Duodenal mucosa (tissue), 2 donors: ENCODE measurements around the gene ZNG1F.
"Not testable (repeated sequence)": the region's sequence is repeated elsewhere in the genome, so short reads cannot be mapped to it uniquely, and the experiment has no call there.

ENCODE experiments used
- H3K27ac ChIP-seq: one replicate; pipeline ENCODE4 v1.7.0; 2013; ENCODE audit warnings: low read depth, low read length
- H3K27me3 ChIP-seq, 2 donors: one replicate each; pipeline ENCODE4 v1.7.0; 2013; ENCODE audit warnings: low read length in 2 of 2, control low read depth in 1 of 2; ENCODE audit not compliant: insufficient read depth in 2 of 2, control insufficient read depth in 1 of 2
- H3K36me3 ChIP-seq, 2 donors: one replicate each; pipeline ENCODE4 v1.7.0; 2013; ENCODE audit warnings: low read length in 2 of 2, control low read depth in 1 of 2; ENCODE audit not compliant: insufficient read depth in 2 of 2, control insufficient read depth in 1 of 2
- H3K4me1 ChIP-seq, 2 donors: one replicate each; pipeline ENCODE4 v1.7.0; 2013; ENCODE audit warnings: low read length in 2 of 2, control low read depth in 1 of 2; ENCODE audit not compliant: insufficient read depth in 2 of 2, control insufficient read depth in 1 of 2
- H3K4me3 ChIP-seq, 2 donors: one replicate each; pipeline ENCODE4 v1.7.0; 2013; ENCODE audit warnings: low read length in 2 of 2, low read depth in 1 of 2
- H3K9ac ChIP-seq, 2 donors: one replicate each; pipeline ENCODE4 v1.7.0; 2013; ENCODE audit warnings: low read length in 2 of 2, low read depth in 1 of 2
- H3K9me3 ChIP-seq, 2 donors: one replicate each; pipeline ENCODE4 v1.7.0; 2013; ENCODE audit warnings: low read length in 2 of 2, control low read depth in 1 of 2; ENCODE audit not compliant: control insufficient read depth in 1 of 2

ZNG1F gene

GRCh38 chr9:41105557-41106253, 83.4 kb downstream of the ZNG1F start:
- not testable (repeated sequence) for H3K36me3 ChIP-seq, H3K4me3 ChIP-seq, H3K9me3 ChIP-seq, H3K27ac ChIP-seq, H3K27me3 ChIP-seq, H3K9ac ChIP-seq, H3K4me1 ChIP-seq

DNA sequence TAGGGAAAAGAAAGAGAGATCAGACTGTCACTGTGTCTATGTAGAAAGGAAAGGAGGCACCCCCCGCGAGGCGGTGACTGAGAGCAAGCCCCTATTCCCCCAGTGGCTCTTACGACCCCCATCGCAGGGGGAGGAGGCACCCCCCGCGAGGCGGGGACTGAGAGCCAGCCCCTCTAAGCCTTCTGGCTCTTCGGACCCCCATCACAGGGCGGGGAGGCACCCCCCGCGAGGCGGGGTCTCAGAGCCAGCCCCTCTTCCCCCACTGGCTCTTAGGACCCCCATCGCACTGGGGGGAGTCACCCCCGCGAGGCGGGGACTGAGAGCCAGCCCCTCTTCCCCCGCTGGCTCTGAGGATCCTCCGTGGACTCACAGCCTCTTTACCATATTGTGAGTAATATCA, 84.6 kb downstream of the ZNG1F start:
- H3K9me3 ChIP-seq, H3K27ac ChIP-seq, H3K4me3 ChIP-seq, H3K9ac ChIP-seq, H3K4me1 ChIP-seq, H3K36me3 ChIP-seq, H3K27me3 ChIP-seq: not testable (repeated sequence)

DNA sequence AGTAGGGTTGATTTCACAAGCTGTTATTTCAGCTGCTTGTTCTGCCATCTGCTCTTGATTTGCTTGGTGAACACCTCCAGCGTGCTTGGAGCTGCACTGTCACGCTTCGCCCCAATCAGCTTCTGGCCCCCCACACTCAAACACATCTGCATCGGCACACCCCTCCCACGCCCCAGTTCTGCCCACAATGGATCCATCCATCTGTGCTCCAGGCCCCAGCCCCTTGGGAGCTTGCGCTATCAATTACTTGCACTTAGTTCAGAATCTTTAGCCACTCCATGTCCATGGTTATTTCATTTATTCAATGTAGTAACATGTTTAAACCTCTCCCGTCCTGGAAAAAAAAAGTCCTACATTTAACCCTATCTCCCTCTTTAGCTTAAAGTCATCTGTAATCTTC, 88.6 kb downstream of the ZNG1F start:
- H3K9ac ChIP-seq, H3K4me1 ChIP-seq, H3K36me3 ChIP-seq, H3K27ac ChIP-seq, H3K27me3 ChIP-seq, H3K9me3 ChIP-seq, H3K4me3 ChIP-seq: not testable (repeated sequence)

- H3K9me3 ChIP-seq, H3K36me3 ChIP-seq, H3K4me1 ChIP-seq, H3K9ac ChIP-seq, H3K27ac ChIP-seq, H3K27me3 ChIP-seq, H3K4me3 ChIP-seq: not testable (repeated sequence)
These were observed 90.4 kb downstream of the ZNG1F start for GRCh38 chr9:41098759-41099158.

DNA sequence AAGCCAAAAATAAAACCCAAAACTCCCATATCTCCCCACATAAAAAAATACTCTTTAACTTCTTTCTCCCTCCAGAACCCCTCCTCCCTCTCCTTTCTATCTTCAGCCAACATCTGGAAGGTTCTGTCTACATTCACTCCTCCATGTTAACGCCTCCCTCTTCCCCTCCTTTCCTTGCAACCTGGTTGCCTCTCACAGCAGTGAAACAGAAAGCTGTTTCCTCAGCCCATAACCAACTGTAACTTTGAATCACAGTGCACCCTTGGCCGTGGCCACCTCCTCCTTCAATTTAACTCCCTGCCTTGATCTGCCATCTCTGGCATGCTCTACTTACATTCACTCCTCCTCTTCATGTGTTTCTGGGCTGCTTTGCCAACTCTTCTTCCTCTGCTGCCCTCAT, 94.1 kb downstream of the ZNG1F start:
- H3K36me3 ChIP-seq, H3K4me3 ChIP-seq, H3K9me3 ChIP-seq, H3K4me1 ChIP-seq, H3K27me3 ChIP-seq, H3K9ac ChIP-seq, H3K27ac ChIP-seq: not testable (repeated sequence)

- H3K27me3 ChIP-seq, H3K27ac ChIP-seq, H3K9ac ChIP-seq, H3K9me3 ChIP-seq, H3K4me3 ChIP-seq, H3K4me1 ChIP-seq, H3K36me3 ChIP-seq: not testable (repeated sequence)
These were observed 94.9 kb downstream of the ZNG1F start for GRCh38 chr9:41094010-41094773.

DNA sequence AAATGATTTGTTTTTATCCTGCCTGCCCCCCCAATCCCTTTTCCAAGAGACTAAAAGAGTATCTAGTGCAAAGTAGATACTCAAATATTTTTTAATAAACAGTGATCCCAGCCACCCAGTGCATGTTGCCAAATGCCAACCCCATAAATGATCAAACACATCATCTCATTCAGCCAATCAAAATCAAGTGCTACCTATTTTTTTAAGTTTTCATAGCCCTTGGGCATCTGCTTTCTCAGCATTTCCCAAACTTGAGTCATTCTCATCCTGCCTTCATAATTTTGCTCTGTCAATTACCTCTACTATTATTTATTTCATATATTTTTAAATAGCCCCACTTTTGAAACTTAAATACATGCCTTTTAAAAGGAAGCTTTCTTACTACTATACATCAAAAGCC, 98.2 kb downstream of the ZNG1F start:
- not testable (repeated sequence) for H3K9ac ChIP-seq, H3K27ac ChIP-seq, H3K9me3 ChIP-seq, H3K27me3 ChIP-seq, H3K4me3 ChIP-seq, H3K4me1 ChIP-seq, H3K36me3 ChIP-seq

- not testable (repeated sequence) for H3K27ac ChIP-seq, H3K4me3 ChIP-seq, H3K9me3 ChIP-seq, H3K9ac ChIP-seq, H3K4me1 ChIP-seq, H3K36me3 ChIP-seq, H3K27me3 ChIP-seq
These were observed 98.7 kb downstream of the ZNG1F start for GRCh38 chr9:41090386-41090785.

- H3K9ac ChIP-seq, H3K27me3 ChIP-seq, H3K4me3 ChIP-seq, H3K36me3 ChIP-seq, H3K4me1 ChIP-seq, H3K9me3 ChIP-seq, H3K27ac ChIP-seq: not testable (repeated sequence)
These were observed 100.6 kb downstream of the ZNG1F start for GRCh38 chr9:41088450-41089059.

DNA sequence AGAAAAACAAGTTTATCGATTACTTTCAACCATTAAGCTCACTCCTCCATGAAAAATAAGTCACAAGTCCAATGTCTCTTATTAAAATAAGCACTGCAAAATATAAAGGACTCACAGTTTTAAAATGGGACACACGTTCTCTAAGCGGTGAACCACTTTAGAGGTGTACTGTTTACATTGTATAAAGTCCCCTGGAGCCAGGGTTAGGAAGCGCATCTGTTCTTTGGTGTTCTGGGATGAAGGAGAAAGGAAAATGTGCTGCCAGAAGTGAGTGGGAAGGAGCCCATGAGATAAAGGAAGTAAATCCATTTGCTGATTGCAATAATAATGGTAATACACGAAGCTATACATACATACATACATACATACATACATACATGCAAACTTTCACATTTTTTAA, 101.2 kb downstream of the ZNG1F start:
- H3K27ac ChIP-seq, H3K9ac ChIP-seq, H3K4me3 ChIP-seq, H3K27me3 ChIP-seq, H3K36me3 ChIP-seq, H3K4me1 ChIP-seq, H3K9me3 ChIP-seq: not testable (repeated sequence)
